GM08714 (cell line): ENCODE measurements around the gene PCDHA8.
"Not testable (repeated sequence)": the region's sequence is repeated elsewhere in the genome, so short reads cannot be mapped to it uniquely, and the experiment has no call there.

Source experiments
- H3K4me3 ChIP-seq: fragments of 200-500 bp; sonication (Bioruptor generic); 2 replicates; pipeline ENCODE4 v1.5.1; 2014; ENCODE audit warnings: mild to moderate bottlenecking, low read length, inconsistent platforms
- ZNF274 ChIP-seq: IDR thresholded peaks from 2 replicates; pipeline ENCODE4 v1.6.1; 2012; ENCODE audit warnings: mild to moderate bottlenecking, low read depth, low read length

PCDHA8 gene

GRCh38 chr5:140840978-140841962 lies at the start of gene PCDHA8:
TSS of gene PCDHA8 (plus strand) at chr5:140841187. CDS start at chr5:140841322, 135 bp downstream.
- TF ChIP-seq ZNF274, result no peak
- H3K4me3 ChIP-seq, result no peak within 1 kb of the TSS

- no peak within 1 kb of the TSS for H3K4me3 ChIP-seq
- TF ChIP-seq ZNF274, result no peak
Observed at GRCh38 chr5:140794595-140795258, 46.3 kb upstream of the PCDHA8 start, which contains the start of gene PCDHA2. TSS of gene PCDHA2 (plus strand) at chr5:140794852.

- H3K4me3 ChIP-seq, result no peak overlapping the region
Observed at GRCh38 chr5:140795259-140795641, 45.7 kb upstream of the PCDHA8 start.

GRCh38 chr5:140796072-140796717 lies 44.8 kb upstream of the PCDHA8 start:
- not testable (repeated sequence) for H3K4me3 ChIP-seq

More at GRCh38 chr5:140795259-140795641, 45.7 kb upstream of the PCDHA8 start:
- no peak for TF ChIP-seq ZNF274

GRCh38 chr5:140796718-140797095 lies 44.3 kb upstream of the PCDHA8 start:
- no peak overlapping the region for H3K4me3 ChIP-seq
- no peak for TF ChIP-seq ZNF274

GRCh38 chr5:140800816-140801493 lies 40.0 kb upstream of the PCDHA8 start, which contains the start of gene PCDHA3:
TSS of gene PCDHA3 (plus strand) at chr5:140801057.
- no peak within 1 kb of the TSS for H3K4me3 ChIP-seq
- no peak for TF ChIP-seq ZNF274

- no peak overlapping the region for H3K4me3 ChIP-seq
- no peak for TF ChIP-seq ZNF274
Observed at GRCh38 chr5:140801494-140801841, 39.5 kb upstream of the PCDHA8 start.

- not testable (repeated sequence) for H3K4me3 ChIP-seq
Observed at GRCh38 chr5:140802381-140802780, 38.6 kb upstream of the PCDHA8 start.

GRCh38 chr5:140802781-140803271 lies 38.2 kb upstream of the PCDHA8 start:
- no peak for TF ChIP-seq ZNF274
- no peak overlapping the region for H3K4me3 ChIP-seq

GRCh38 chr5:140806834-140807775 lies 33.9 kb upstream of the PCDHA8 start, which contains the start of gene PCDHA4:
TSS of gene PCDHA4 (plus strand) at chr5:140807068.
- no peak for TF ChIP-seq ZNF274

GRCh38 chr5:140808241-140808888 lies 32.6 kb upstream of the PCDHA8 start:
- H3K4me3 ChIP-seq, result not testable (repeated sequence)

More at GRCh38 chr5:140806834-140807775, 33.9 kb upstream of the PCDHA8 start, which contains the start of gene PCDHA4:
- no peak within 1 kb of the TSS for H3K4me3 ChIP-seq

GRCh38 chr5:140808889-140809291 lies 32.1 kb upstream of the PCDHA8 start:
- no peak for TF ChIP-seq ZNF274
- no peak overlapping the region for H3K4me3 ChIP-seq
